Measurements from ENCODE around the gene PEX5. TPM values are rescaled to one million over a fixed set of nuclear protein-coding genes. Genes with fewer than 3 reads are reported as not detected.

The PEX5 gene
- polyA plus RNA-seq, 4 donors, result 17.8 to 40.3 (median 28.2) TPM

DNA sequence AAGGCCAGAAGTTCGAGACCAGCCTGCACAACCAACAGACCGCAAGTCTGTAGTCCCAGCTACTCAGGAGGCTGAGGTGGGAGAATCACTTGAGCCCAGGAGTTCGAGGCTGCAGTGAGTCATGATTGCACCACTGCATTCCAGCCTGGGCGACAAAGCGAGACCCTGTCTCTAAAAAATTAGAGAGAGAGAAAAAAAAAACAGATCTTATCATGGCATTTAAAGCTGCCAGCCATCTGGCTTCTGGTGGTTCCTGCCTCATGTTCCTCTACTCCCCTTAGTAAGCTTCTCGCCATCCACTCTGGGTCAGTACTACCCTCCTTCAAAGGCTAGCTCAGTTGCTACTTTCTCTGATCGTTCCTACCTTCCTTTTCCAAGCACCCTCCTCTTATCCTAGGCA, 43.3 kb upstream of the PEX5 start:
- Histone ChIP-seq H3K36me3 (ENCODE audit: control insufficient read depth in 3 of 3, insufficient read depth in 2 of 3, low read depth in 1 of 3, low read length in 3 of 3) (peaks cover 0 to 70% (median 5%) of the 10 kb centered on the region in 3 donors), H3K4me3 (ENCODE audit: low read depth in 1 of 3, low read length in 3 of 3) (no peak overlapping the region), H3K4me1 (ENCODE audit: control insufficient read depth in 3 of 3, insufficient read depth in 2 of 3, low read depth in 1 of 3, low read length in 2 of 3) (no peaks in the 10 kb centered on the region), H3K27ac (ENCODE audit: low read depth in 1 of 3, low read length in 2 of 3) (no peak overlapping the region), H3K9me3 (ENCODE audit: control insufficient read depth in 2 of 2, insufficient read depth in 1 of 2, low read depth in 1 of 2, low read length in 1 of 2) (no peaks in the 10 kb centered on the region), H3K27me3 (ENCODE audit: control insufficient read depth in 3 of 3, insufficient read depth in 3 of 3, low read length in 3 of 3) (no peaks in the 10 kb centered on the region)
- WGBS, 3 donors, result 92 to 96% (median 95%) methylated on average over 7 of the region's 7 CpGs
- DNase-seq (no peak), FAIRE-seq (no peak)

DNA sequence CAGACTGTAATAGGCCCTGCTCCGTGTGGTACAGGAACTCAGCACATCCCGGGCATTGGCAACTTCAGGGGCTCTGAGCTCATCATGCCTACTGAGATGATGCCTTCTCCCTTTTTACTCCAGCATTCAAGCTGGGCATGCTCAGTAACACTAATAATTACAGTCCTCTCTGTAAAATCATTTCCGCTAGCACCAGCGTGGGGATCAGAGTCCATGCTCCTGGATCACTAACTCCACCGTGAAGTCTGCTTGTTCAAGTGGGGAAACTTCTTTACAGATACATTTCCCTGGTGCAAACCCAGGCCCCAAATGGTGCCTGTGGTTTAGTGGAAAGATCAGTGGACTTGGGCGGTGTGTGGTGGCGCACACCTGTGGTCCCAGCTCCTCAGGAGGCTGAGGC, 42.6 kb upstream of the PEX5 start:
- Histone ChIP-seq H3K27ac (ENCODE audit: low read depth in 1 of 3, low read length in 2 of 3) (no peak overlapping the region), H3K4me3 (ENCODE audit: low read depth in 1 of 3, low read length in 3 of 3) (no peak overlapping the region), H3K36me3 (ENCODE audit: control insufficient read depth in 3 of 3, insufficient read depth in 2 of 3, low read depth in 1 of 3, low read length in 3 of 3) (peaks cover 0 to 71% (median 5%) of the 10 kb centered on the region in 3 donors), H3K27me3 (ENCODE audit: control insufficient read depth in 3 of 3, insufficient read depth in 3 of 3, low read length in 3 of 3) (no peaks in the 10 kb centered on the region), H3K4me1 (ENCODE audit: control insufficient read depth in 3 of 3, insufficient read depth in 2 of 3, low read depth in 1 of 3, low read length in 2 of 3) (no peaks in the 10 kb centered on the region), H3K9me3 (ENCODE audit: control insufficient read depth in 2 of 2, insufficient read depth in 1 of 2, low read depth in 1 of 2, low read length in 1 of 2) (no peaks in the 10 kb centered on the region)
- WGBS, 3 donors, result 40 to 83% (median 63%) methylated on average over 7 of the region's 7 CpGs
- no peak for FAIRE-seq
- peak; percentile 42 to 75 for DNase-seq

DNA sequence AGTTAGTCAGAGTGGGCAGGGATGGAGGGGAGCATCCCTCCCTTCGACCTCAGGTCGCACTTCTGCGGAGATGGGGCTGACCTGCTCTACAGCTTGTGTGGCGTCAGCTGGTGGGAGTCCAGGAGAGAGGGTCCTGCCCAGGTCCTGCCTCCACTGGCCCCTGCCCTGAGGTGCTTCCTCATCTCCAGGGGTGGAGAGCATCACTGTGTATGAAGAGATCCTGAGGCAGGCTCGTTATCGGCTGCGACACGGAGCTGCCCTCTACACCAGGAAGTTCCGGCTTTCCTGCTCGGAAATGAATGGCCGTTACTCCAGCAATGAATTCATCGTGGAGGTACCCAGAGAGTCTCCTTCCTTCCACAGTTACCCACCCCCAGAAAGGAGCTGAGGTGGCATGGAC, 39.1 kb upstream of the PEX5 start:
- WGBS, 3 donors, result 92 to 93% (median 93%) methylated on average over 12 of the region's 12 CpGs
- DNase-seq, result no peak
- no peak for FAIRE-seq
- Histone ChIP-seq H3K4me3 (ENCODE audit: low read depth in 1 of 3, low read length in 3 of 3) (no peak overlapping the region), H3K27ac (ENCODE audit: low read depth in 1 of 3, low read length in 2 of 3) (no peak overlapping the region), H3K27me3 (ENCODE audit: control insufficient read depth in 3 of 3, insufficient read depth in 3 of 3, low read length in 3 of 3) (no peaks in the 10 kb centered on the region), H3K9me3 (ENCODE audit: control insufficient read depth in 2 of 2, insufficient read depth in 1 of 2, low read depth in 1 of 2, low read length in 1 of 2) (no peaks in the 10 kb centered on the region), H3K36me3 (ENCODE audit: control insufficient read depth in 3 of 3, insufficient read depth in 2 of 3, low read depth in 1 of 3, low read length in 3 of 3) (peaks cover 0 to 72% (median 7%) of the 10 kb centered on the region in 3 donors), H3K4me1 (ENCODE audit: control insufficient read depth in 3 of 3, insufficient read depth in 2 of 3, low read depth in 1 of 3, low read length in 2 of 3) (peaks cover 0 to 2% (median 0%) of the 10 kb centered on the region in 3 donors)

- H3K27me3 ChIP-seq (ENCODE audit: control insufficient read depth in 3 of 3, insufficient read depth in 3 of 3, low read length in 3 of 3), result no peaks in the 10 kb centered on the region
- peaks cover 0 to 7% (median 0%) of the 10 kb centered on the region in 3 donors for H3K4me1 ChIP-seq (ENCODE audit: control insufficient read depth in 3 of 3, insufficient read depth in 2 of 3, low read depth in 1 of 3, low read length in 2 of 3)
- DNase-seq (no peak), FAIRE-seq (no peak)
- peaks cover 0 to 74% (median 7%) of the 10 kb centered on the region in 3 donors for H3K36me3 ChIP-seq (ENCODE audit: control insufficient read depth in 3 of 3, insufficient read depth in 2 of 3, low read depth in 1 of 3, low read length in 3 of 3)
- no peak overlapping the region for H3K27ac ChIP-seq (ENCODE audit: low read depth in 1 of 3, low read length in 2 of 3)
- no peaks in the 10 kb centered on the region for H3K9me3 ChIP-seq (ENCODE audit: control insufficient read depth in 2 of 2, insufficient read depth in 1 of 2, low read depth in 1 of 2, low read length in 1 of 2)
- H3K4me3 ChIP-seq (ENCODE audit: low read depth in 1 of 3, low read length in 3 of 3), result no peak overlapping the region
- 85 to 94% (median 93%) methylated on average over 3 to 6 of the region's 6 CpGs for WGBS, 3 donors
These were observed 38.6 kb upstream of the PEX5 start for GRCh38 chr12:7150841-7151240.

GRCh38 chr12:7151532-7151931, 38.0 kb upstream of the PEX5 start:
- FAIRE-seq, result no peak
- no peak overlapping the region for H3K27ac ChIP-seq (ENCODE audit: low read depth in 1 of 3, low read length in 2 of 3)
- WGBS, 3 donors, result 93 to 96% (median 95%) methylated on average over 6 of the region's 6 CpGs

GRCh38 chr12:7152818-7153217, 36.7 kb upstream of the PEX5 start:
- DNase-seq, result no peak
- Histone ChIP-seq H3K4me3 (ENCODE audit: low read depth in 1 of 3, low read length in 3 of 3) (no peak overlapping the region), H3K9me3 (ENCODE audit: control insufficient read depth in 2 of 2, insufficient read depth in 1 of 2, low read depth in 1 of 2, low read length in 1 of 2) (no peaks in the 10 kb centered on the region), H3K27ac (ENCODE audit: low read depth in 1 of 3, low read length in 2 of 3) (no peak overlapping the region), H3K27me3 (ENCODE audit: control insufficient read depth in 3 of 3, insufficient read depth in 3 of 3, low read length in 3 of 3) (no peaks in the 10 kb centered on the region), H3K4me1 (ENCODE audit: control insufficient read depth in 3 of 3, insufficient read depth in 2 of 3, low read depth in 1 of 3, low read length in 2 of 3) (peaks cover 0 to 11% (median 0%) of the 10 kb centered on the region in 3 donors), H3K36me3 (ENCODE audit: control insufficient read depth in 3 of 3, insufficient read depth in 2 of 3, low read depth in 1 of 3, low read length in 3 of 3) (peaks cover 0 to 79% (median 7%) of the 10 kb centered on the region in 3 donors)
- 85 to 94% (median 89%) methylated on average over 4 of the region's 4 CpGs for WGBS, 3 donors
- no peak for FAIRE-seq

More at GRCh38 chr12:7151532-7151931, 38.0 kb upstream of the PEX5 start:
- H3K9me3 ChIP-seq (ENCODE audit: control insufficient read depth in 2 of 2, insufficient read depth in 1 of 2, low read depth in 1 of 2, low read length in 1 of 2), result no peaks in the 10 kb centered on the region
- peaks cover 0 to 75% (median 7%) of the 10 kb centered on the region in 3 donors for H3K36me3 ChIP-seq (ENCODE audit: control insufficient read depth in 3 of 3, insufficient read depth in 2 of 3, low read depth in 1 of 3, low read length in 3 of 3)
- DNase-seq, result no peak
- H3K4me1 ChIP-seq (ENCODE audit: control insufficient read depth in 3 of 3, insufficient read depth in 2 of 3, low read depth in 1 of 3, low read length in 2 of 3), result peaks cover 0 to 11% (median 0%) of the 10 kb centered on the region in 3 donors
- H3K27me3 ChIP-seq (ENCODE audit: control insufficient read depth in 3 of 3, insufficient read depth in 3 of 3, low read length in 3 of 3), result no peaks in the 10 kb centered on the region
- H3K4me3 ChIP-seq (ENCODE audit: low read depth in 1 of 3, low read length in 3 of 3), result no peak overlapping the region

- WGBS, 3 donors, result 88 to 92% (median 88%) methylated on average over 6 of the region's 6 CpGs
- DNase-seq, result no peak
- H3K36me3 ChIP-seq (ENCODE audit: control insufficient read depth in 3 of 3, insufficient read depth in 2 of 3, low read depth in 1 of 3, low read length in 3 of 3), result peaks cover 0 to 82% (median 7%) of the 10 kb centered on the region in 3 donors
- no peaks in the 10 kb centered on the region for H3K27me3 ChIP-seq (ENCODE audit: control insufficient read depth in 3 of 3, insufficient read depth in 3 of 3, low read length in 3 of 3)
- no peak overlapping the region for H3K27ac ChIP-seq (ENCODE audit: low read depth in 1 of 3, low read length in 2 of 3)
- H3K4me1 ChIP-seq (ENCODE audit: control insufficient read depth in 3 of 3, insufficient read depth in 2 of 3, low read depth in 1 of 3, low read length in 2 of 3), result peaks cover 0 to 11% (median 0%) of the 10 kb centered on the region in 3 donors
- H3K9me3 ChIP-seq (ENCODE audit: control insufficient read depth in 2 of 2, insufficient read depth in 1 of 2, low read depth in 1 of 2, low read length in 1 of 2), result no peaks in the 10 kb centered on the region
- no peak overlapping the region for H3K4me3 ChIP-seq (ENCODE audit: low read depth in 1 of 3, low read length in 3 of 3)
- FAIRE-seq, result no peak
These were observed 35.4 kb upstream of the PEX5 start for GRCh38 chr12:7154042-7154441.

DNA sequence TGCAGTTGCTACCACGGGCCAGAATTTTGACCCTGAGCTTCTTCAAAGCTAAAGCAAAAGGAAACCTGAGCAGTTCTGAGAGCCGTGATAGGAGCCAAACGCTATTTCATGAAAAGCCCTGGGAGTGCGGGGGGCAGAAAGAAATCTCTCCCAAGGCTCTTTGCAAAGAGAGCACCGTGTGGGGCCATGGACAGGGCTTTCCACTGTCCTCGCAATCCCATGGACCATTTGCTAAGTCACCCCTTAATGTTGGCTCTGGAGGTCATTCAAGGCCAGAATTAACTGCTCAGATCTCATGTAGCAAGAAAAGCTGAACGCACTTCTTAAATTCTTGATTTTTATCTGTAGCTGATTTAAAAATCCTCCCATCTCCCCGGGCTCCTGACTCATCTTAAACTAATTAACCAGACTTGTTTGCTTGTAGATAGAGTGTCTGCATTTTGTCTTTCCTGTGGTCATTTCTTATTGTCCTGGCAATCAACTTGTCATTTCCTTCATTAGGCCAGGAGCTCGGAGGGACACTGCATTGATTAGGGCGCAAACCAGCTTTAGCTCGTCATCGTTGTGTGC, 34.5 kb upstream of the PEX5 start:
- Histone ChIP-seq H3K36me3 (ENCODE audit: control insufficient read depth in 3 of 3, insufficient read depth in 2 of 3, low read depth in 1 of 3, low read length in 3 of 3) (peaks cover 0 to 77% (median 7%) of the 10 kb centered on the region in 3 donors), H3K9me3 (ENCODE audit: control insufficient read depth in 2 of 2, insufficient read depth in 1 of 2, low read depth in 1 of 2, low read length in 1 of 2) (no peaks in the 10 kb centered on the region), H3K27ac (ENCODE audit: low read depth in 1 of 3, low read length in 2 of 3) (no peak overlapping the region), H3K4me3 (ENCODE audit: low read depth in 1 of 3, low read length in 3 of 3) (no peak overlapping the region), H3K27me3 (ENCODE audit: control insufficient read depth in 3 of 3, insufficient read depth in 3 of 3, low read length in 3 of 3) (no peaks in the 10 kb centered on the region), H3K4me1 (ENCODE audit: control insufficient read depth in 3 of 3, insufficient read depth in 2 of 3, low read depth in 1 of 3, low read length in 2 of 3) (peaks cover 0 to 11% (median 0%) of the 10 kb centered on the region in 3 donors)
- WGBS, 3 donors, result 85 to 89% (median 87%) methylated on average over 12 of the region's 12 CpGs
- FAIRE-seq (no peak), DNase-seq (no peak)

Measured in small intestine (tissue), 7 donors.